Suprapubic skin (tissue), 4 donors: ENCODE data around the gene SMIM36. TPM values are rescaled to one million over a fixed set of nuclear protein-coding genes. Genes with fewer than 3 reads are reported as not detected.
"Not testable (repeated sequence)": the region's sequence is repeated elsewhere in the genome, so short reads cannot be mapped to it uniquely, and the experiment has no call there.

Experiments
- DNase-seq, 2 donors: peaks; one replicate each; pipeline ENCODE4 v3.0.0-alpha.2; 2019; ENCODE audit warnings: low spot score in 2 of 2
- H3K27ac ChIP-seq: fragments of 200-600 bp; sonication (generic); one replicate; pipeline ENCODE4 v1.5.1; 2019
- H3K27me3 ChIP-seq: fragments of 200-600 bp; sonication (generic); one replicate; pipeline ENCODE4 v1.5.1; 2019
- H3K36me3 ChIP-seq: fragments of 200-600 bp; sonication (generic); one replicate; pipeline ENCODE4 v1.5.1; 2019
- H3K4me1 ChIP-seq: fragments of 200-600 bp; sonication (generic); one replicate; pipeline ENCODE4 v1.5.1; 2019
- H3K4me3 ChIP-seq: fragments of 200-600 bp; sonication (generic); one replicate; pipeline ENCODE4 v1.5.1; 2019; ENCODE audit warnings: mild to moderate bottlenecking
- H3K9me3 ChIP-seq: fragments of 200-600 bp; sonication (generic); one replicate; pipeline ENCODE4 v1.5.1; 2019
- EP300 ChIP-seq: sonication (generic); formaldehyde crosslinking; IDR thresholded peaks from one replicate; pipeline ENCODE4 v1.6.1; 2017; ENCODE audit warnings: antibody characterized with exemption
- POLR2A ChIP-seq, 2 donors: fragments of 450-650 bp; IDR thresholded peaks; one replicate each; pipeline ENCODE4 v1.6.1; 2017; ENCODE audit warnings: antibody characterized with exemption in 2 of 2, mild to moderate bottlenecking in 2 of 2, moderate library complexity in 2 of 2
- POLR2AphosphoS5 ChIP-seq, 3 donors: sonication (generic); formaldehyde crosslinking; IDR thresholded peaks; one replicate each; pipeline ENCODE4 v1.6.1; 2017; ENCODE audit warnings: antibody characterized with exemption in 3 of 3
- WGBS: methylation state at CpG from one replicate; pipeline ENCODE4 v1.1.5; 2018; 5-methylcytosine and 5-hydroxymethylcytosine counted together
- total RNA-seq, 4 donors: library from RNA; depleted of rRNA; stranded (reverse); fragments of >200 nt; gene quantifications; one replicate each; pipeline ENCODE4 v1.1.0, GENCODE V29; 2016
- TF ChIP-seq, protein P1 (sequence below), 2 donors: fragments of 200-600 bp in 1 of 2; fragments of 450-650 bp in 1 of 2; sonication (generic) in 1 of 2; IDR thresholded peaks; one replicate each; pipeline ENCODE4 v1.5.1; 2016 to 2019; ENCODE audit warnings: antibody characterized with exemption in 2 of 2, mild to moderate bottlenecking in 1 of 2, moderate library complexity in 1 of 2

The SMIM36 gene
- total RNA-seq, 4 donors from 2014 or later: not detected

- no peak for DNase-seq
- H3K27me3 ChIP-seq: no peaks in the 10 kb centered on the region
- peaks cover 51% of the 10 kb centered on the region for H3K36me3 ChIP-seq
- H3K27ac ChIP-seq: no peak overlapping the region
- no peak for TF ChIP-seq POLR2AphosphoS5 (IDR thresholded peaks at IDR 0.05)
- no peak for TF ChIP-seq POLR2A (IDR thresholded peaks at IDR 0.05)
- TF ChIP-seq EP300: no peak
- TF ChIP-seq, protein P1, sequence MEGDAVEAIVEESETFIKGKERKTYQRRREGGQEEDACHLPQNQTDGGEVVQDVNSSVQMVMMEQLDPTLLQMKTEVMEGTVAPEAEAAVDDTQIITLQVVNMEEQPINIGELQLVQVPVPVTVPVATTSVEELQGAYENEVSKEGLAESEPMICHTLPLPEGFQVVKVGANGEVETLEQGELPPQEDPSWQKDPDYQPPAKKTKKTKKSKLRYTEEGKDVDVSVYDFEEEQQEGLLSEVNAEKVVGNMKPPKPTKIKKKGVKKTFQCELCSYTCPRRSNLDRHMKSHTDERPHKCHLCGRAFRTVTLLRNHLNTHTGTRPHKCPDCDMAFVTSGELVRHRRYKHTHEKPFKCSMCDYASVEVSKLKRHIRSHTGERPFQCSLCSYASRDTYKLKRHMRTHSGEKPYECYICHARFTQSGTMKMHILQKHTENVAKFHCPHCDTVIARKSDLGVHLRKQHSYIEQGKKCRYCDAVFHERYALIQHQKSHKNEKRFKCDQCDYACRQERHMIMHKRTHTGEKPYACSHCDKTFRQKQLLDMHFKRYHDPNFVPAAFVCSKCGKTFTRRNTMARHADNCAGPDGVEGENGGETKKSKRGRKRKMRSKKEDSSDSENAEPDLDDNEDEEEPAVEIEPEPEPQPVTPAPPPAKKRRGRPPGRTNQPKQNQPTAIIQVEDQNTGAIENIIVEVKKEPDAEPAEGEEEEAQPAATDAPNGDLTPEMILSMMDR (IDR thresholded peaks at IDR 0.05): no peak
- H3K4me3 ChIP-seq: no peak overlapping the region
- H3K9me3 ChIP-seq: no peaks in the 10 kb centered on the region
- no peaks in the 10 kb centered on the region for H3K4me1 ChIP-seq
- 93% methylated on average over 4 of the region's 4 CpGs for WGBS
Measured at GRCh38 chr17:55409030-55409800, 102.0 kb downstream of the SMIM36 start.

GRCh38 chr17:55407641-55408566 is 103.3 kb downstream of the SMIM36 start:
- Histone ChIP-seq H3K27ac (no peak overlapping the region), H3K27me3 (no peaks in the 10 kb centered on the region), H3K4me3 (no peak overlapping the region), H3K4me1 (no peaks in the 10 kb centered on the region), H3K9me3 (no peaks in the 10 kb centered on the region), H3K36me3 (peaks cover 60% of the 10 kb centered on the region)
- DNase-seq: no peak
- TF ChIP-seq, protein P1 (IDR thresholded peaks at IDR 0.05): no peak
- TF ChIP-seq POLR2A (IDR thresholded peaks at IDR 0.05) (no peak), EP300 (no peak), POLR2AphosphoS5 (IDR thresholded peaks at IDR 0.05) (no peak)
- WGBS: 87% methylated on average over 5 of the region's 5 CpGs

DNA sequence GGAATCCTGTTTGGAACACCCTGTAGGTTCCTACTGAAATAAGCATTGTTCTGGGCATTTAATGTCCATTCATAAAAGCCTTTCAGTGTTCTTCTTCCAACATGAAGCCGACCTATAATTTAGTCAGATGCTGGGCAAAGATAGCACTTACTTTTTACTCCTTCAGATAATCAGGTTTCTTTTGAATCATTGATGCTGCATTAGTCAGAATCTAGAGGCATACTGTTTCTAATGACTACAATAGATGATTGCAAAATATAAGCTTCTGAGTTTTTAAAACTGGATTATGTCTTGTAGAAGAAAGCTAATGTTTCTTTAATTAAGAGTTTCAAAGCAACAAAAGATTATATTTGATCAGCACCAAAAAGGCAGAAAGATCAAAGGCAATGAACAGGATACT is 105.7 kb downstream of the SMIM36 start:
- H3K36me3 ChIP-seq: peaks cover 58% of the 10 kb centered on the region
- TF ChIP-seq POLR2AphosphoS5 (IDR thresholded peaks at IDR 0.05): no peak
- TF ChIP-seq, protein P1 (IDR thresholded peaks at IDR 0.05): no peak
- no peak for TF ChIP-seq EP300
- TF ChIP-seq POLR2A (IDR thresholded peaks at IDR 0.05): no peak
- no peaks in the 10 kb centered on the region for H3K27me3 ChIP-seq
- H3K4me1 ChIP-seq: no peaks in the 10 kb centered on the region
- no peak for DNase-seq
- no peak overlapping the region for H3K4me3 ChIP-seq
- H3K9me3 ChIP-seq: no peaks in the 10 kb centered on the region
- H3K27ac ChIP-seq: no peak overlapping the region
- WGBS: 100% methylated on average over 1 of the region's 1 CpG

GRCh38 chr17:55404197-55404596 is 107.1 kb downstream of the SMIM36 start:
- H3K36me3 ChIP-seq: peaks cover 55% of the 10 kb centered on the region

DNA sequence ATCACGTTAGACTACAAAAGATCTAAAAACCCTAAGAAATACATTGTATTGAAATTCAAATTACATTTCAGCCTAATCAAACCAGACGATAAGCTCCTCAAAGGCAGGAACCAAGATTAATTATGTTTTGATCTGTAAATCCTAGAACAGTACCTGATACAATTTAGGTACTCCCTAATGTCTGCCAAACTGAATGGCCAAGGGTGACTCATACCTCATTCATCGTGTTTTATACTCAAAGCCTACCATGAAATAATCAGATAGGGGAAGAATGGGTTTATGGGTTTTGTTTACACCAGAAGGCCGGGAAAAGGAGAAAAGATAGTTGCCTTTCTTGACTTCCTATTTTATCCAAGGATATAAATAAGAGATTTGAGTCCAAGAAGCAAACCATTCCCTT is 108.9 kb downstream of the SMIM36 start:
- H3K4me1 ChIP-seq: no peaks in the 10 kb centered on the region
- 88% methylated on average over 4 of the region's 4 CpGs for WGBS
- H3K9me3 ChIP-seq: no peaks in the 10 kb centered on the region
- H3K27ac ChIP-seq: no peak overlapping the region
- TF ChIP-seq, protein P1 (IDR thresholded peaks at IDR 0.05): no peak
- TF ChIP-seq POLR2AphosphoS5 (IDR thresholded peaks at IDR 0.05): no peak
- TF ChIP-seq POLR2A (IDR thresholded peaks at IDR 0.05): no peak
- TF ChIP-seq EP300: no peak
- peaks cover 46% of the 10 kb centered on the region for H3K36me3 ChIP-seq
- no peak for DNase-seq
- no peak overlapping the region for H3K4me3 ChIP-seq
- no peaks in the 10 kb centered on the region for H3K27me3 ChIP-seq

More at GRCh38 chr17:55404197-55404596, 107.1 kb downstream of the SMIM36 start:
- H3K4me1 ChIP-seq, H3K27me3 ChIP-seq, H3K4me3 ChIP-seq, DNase-seq, H3K27ac ChIP-seq, H3K9me3 ChIP-seq: not testable (repeated sequence)
- WGBS: 89% methylated on average over 5 of the region's 5 CpGs

Other genes with a start within 250 kb of the SMIM36 start
- 10 to 100 TPM; 26.2 to 41.8 (median 36.5) TPM for gene HLF, start 246.5 kb downstream of the SMIM36 start, total RNA-seq
- gene MMD, start 89.6 kb downstream of the SMIM36 start, total RNA-seq: 10 to 100 TPM in 1 of 4 donors, 1 to 10 TPM in 3; 7.8 to 14.1 (median 9.4) TPM
- 1 to 10 TPM; 1.7 to 2.9 (median 2.4) TPM for gene TMEM100, start 211.4 kb upstream of the SMIM36 start, total RNA-seq
- gene PCTP, start 239.6 kb upstream of the SMIM36 start, total RNA-seq: 10 to 100 TPM in 3 of 4 donors, 1 to 10 TPM in 1; 6.4 to 17.4 (median 11.2) TPM